CD14-positive monocyte (primary cell): ENCODE results near the gene HIVEP3. TPM values are rescaled to one million over a fixed set of nuclear protein-coding genes. Genes with fewer than 3 reads are reported as not detected.

ENCODE experiments used
- DNase-seq, 3 donors: peaks; one replicate each; pipeline ENCODE4 v3.0.0-alpha.2; 2011 to 2022
- H2AFZ ChIP-seq: 2 replicates; pipeline ENCODE4 v1.6.0; 2012; ENCODE audit warnings: mild to moderate bottlenecking, low read depth, low read length, inconsistent platforms; ENCODE audit not compliant: insufficient read depth, poor library complexity, severe bottlenecking
- H3K27ac ChIP-seq, 2 donors: 1 replicate in 1 of 2; 2 replicates in 1 of 2; pipeline ENCODE4 v1.5.1; 2012 to 2013; ENCODE audit warnings: low read length in 2 of 2, control low read depth in 1 of 2, inconsistent platforms in 1 of 2, low read depth in 1 of 2, mild to moderate bottlenecking in 1 of 2
- H3K27me3 ChIP-seq, 2 donors: one replicate each; pipeline versions ENCODE4 v1.6.0 to v1.6.1; 2011 to 2013; ENCODE audit warnings: low read length in 2 of 2; ENCODE audit not compliant: control insufficient read depth in 2 of 2, insufficient read depth in 2 of 2
- H3K36me3 ChIP-seq, 2 donors: replicated peaks in 1 of 2; 1 replicate in 1 of 2; 2 replicates in 1 of 2; pipeline versions ENCODE4 v1.5.1 to v1.6.1; 2012 to 2013; ENCODE audit warnings: low read length in 2 of 2, control low read depth in 1 of 2, inconsistent platforms in 1 of 2, mild to moderate bottlenecking in 1 of 2; ENCODE audit not compliant: insufficient read depth in 2 of 2, control insufficient read depth in 1 of 2
- H3K4me1 ChIP-seq, 2 donors: 1 replicate in 1 of 2; 2 replicates in 1 of 2; pipeline versions ENCODE4 v1.5.1 to v1.6.1; 2012 to 2013; ENCODE audit warnings: low read length in 2 of 2, control low read depth in 1 of 2, inconsistent platforms in 1 of 2, mild to moderate bottlenecking in 1 of 2, moderate library complexity in 1 of 2; ENCODE audit not compliant: insufficient read depth in 2 of 2, control insufficient read depth in 1 of 2
- H3K4me2 ChIP-seq: replicated peaks from 2 replicates; pipeline ENCODE3; 2012; ENCODE audit warnings: low read length, moderate library complexity, mild to moderate bottlenecking; ENCODE audit not compliant: poor library complexity, severe bottlenecking; ENCODE audit errors: extremely low read depth
- H3K4me3 ChIP-seq, 3 experiments: fragments of 200-600 bp in 1 of 3; sonication (generic) in 1 of 3; replicated peaks in 1 of 3; 1 replicate in 2 of 3; 2 replicates in 1 of 3; pipeline ENCODE4 v1.5.1; 2011 to 2013; ENCODE audit warnings: low read length in 3 of 3, mild to moderate bottlenecking in 3 of 3, control low read depth in 2 of 3, low read depth in 2 of 3, inconsistent platforms in 1 of 3, moderate library complexity in 1 of 3
- H3K79me2 ChIP-seq: 2 replicates; pipeline ENCODE4 v1.6.0; 2012; ENCODE audit warnings: mild to moderate bottlenecking, control low read depth, inconsistent platforms, low read length, moderate library complexity; ENCODE audit not compliant: insufficient read depth
- H3K9ac ChIP-seq: 2 replicates; pipeline ENCODE4 v1.6.0; 2017; ENCODE audit warnings: low read length, mild to moderate bottlenecking; ENCODE audit not compliant: insufficient read depth, poor library complexity, severe bottlenecking
- H3K9me3 ChIP-seq, 2 donors: replicated peaks in 1 of 2; 1 replicate in 1 of 2; 2 replicates in 1 of 2; pipeline versions ENCODE4 v1.5.1 to v1.6.1; 2012 to 2013; ENCODE audit warnings: low read length in 2 of 2, control low read depth in 1 of 2; ENCODE audit not compliant: control insufficient read depth in 1 of 2, insufficient read depth in 1 of 2
- H4K20me1 ChIP-seq: 2 replicates; pipeline ENCODE4 v1.6.0; 2012; ENCODE audit warnings: mild to moderate bottlenecking, low read length, control low read depth, moderate library complexity; ENCODE audit not compliant: insufficient read depth
- H3K27ac Mint-ChIP-seq, 7 donors: one replicate each; pipeline ENCODE4 v1.8.0; 2020; ENCODE audit warnings: mild to moderate bottlenecking in 7 of 7, mixed read lengths in 7 of 7, moderate library complexity in 6 of 7, inconsistent platforms in 2 of 7
- H3K27me3 Mint-ChIP-seq, 3 donors: one replicate each; pipeline ENCODE4 v1.8.0; 2021 to 2022; ENCODE audit warnings: low read depth in 3 of 3, mild to moderate bottlenecking in 3 of 3, mixed read lengths in 3 of 3, moderate library complexity in 3 of 3, inconsistent platforms in 1 of 3
- H3K36me3 Mint-ChIP-seq, 2 donors: one replicate each; pipeline ENCODE4 v1.8.0; 2020; ENCODE audit warnings: mixed read lengths in 2 of 2, inconsistent platforms in 1 of 2, mild to moderate bottlenecking in 1 of 2
- H3K4me1 Mint-ChIP-seq: one replicate; pipeline ENCODE4 v1.8.0; 2020; ENCODE audit warnings: mild to moderate bottlenecking, mixed read lengths
- H3K4me3 Mint-ChIP-seq, 2 donors: one replicate each; pipeline ENCODE4 v1.8.0; 2020; ENCODE audit warnings: mild to moderate bottlenecking in 2 of 2, mixed read lengths in 2 of 2, moderate library complexity in 1 of 2
- H3K9me3 Mint-ChIP-seq, 7 donors: one replicate each; pipeline ENCODE4 v1.8.0; 2020 to 2022; ENCODE audit warnings: mixed read lengths in 7 of 7, mild to moderate bottlenecking in 6 of 7, moderate library complexity in 6 of 7, inconsistent platforms in 2 of 7
- CTCF ChIP-seq: fragments of 200-600 bp; IDR thresholded peaks from one replicate; pipeline ENCODE4 v1.8.0; 2022; ENCODE audit warnings: antibody characterized with exemption, mild to moderate bottlenecking
- WGBS: methylation state at CpG from one replicate; pipeline ENCODE4 v1.1.5; 2013; ENCODE audit warnings: missing lambda C conversion rate; ENCODE audit not compliant: insufficient coverage; 5-methylcytosine and 5-hydroxymethylcytosine counted together
- intact Hi-C, 2 donors: fragments of 100-400 bp; cut with micrococcal nuclease; formaldehyde crosslinking; loops; one replicate each; pipeline versions ENCODE4 v1.15.0 to v1.15.1; 2023
- polyA plus RNA-seq, 3 donors: library from polyadenylated mRNA; depleted of rRNA in 1 of 3; unstranded in 2 of 3; stranded (reverse) in 1 of 3; fragments of 300-500 nt in 2 of 3; fragments of >200 nt in 1 of 3; fragmentation: Illumina TruSeq in 2 of 3; gene quantifications; 1 replicate in 2 of 3; 2 replicates in 1 of 3; pipeline ENCODE4 v1.2.3, GENCODE V29; 2012 to 2021

The HIVEP3 gene
- polyA plus RNA-seq, 3 donors: 1.2 to 3.7 (median 1.8) TPM

GRCh38 chr1:41645062-41645461 lies 273.7 kb downstream of the HIVEP3 start:
- no peak overlapping the region for H3K4me3 ChIP-seq
- peaks cover 98% of the 10 kb centered on the region for H4K20me1 ChIP-seq
- no peak overlapping the region for H3K4me2 ChIP-seq
- peaks cover 0 to 1% (median 0%) of the 10 kb centered on the region in 3 donors for H3K27me3 Mint-ChIP-seq
- H2AFZ ChIP-seq: no peak overlapping the region
- no peaks in the 10 kb centered on the region for H3K27me3 ChIP-seq
- peaks cover 25% of the 10 kb centered on the region for H3K4me1 Mint-ChIP-seq
- DNase-seq: no peak
- no peak overlapping the region for H3K4me3 Mint-ChIP-seq
- WGBS: 100% methylated on average over 1 of the region's 2 CpGs
- H3K27ac Mint-ChIP-seq: peak overlapping the region in 2 of 7 donors; percentile 58 to 59
- intact Hi-C loops: no loop called here
- H3K4me1 ChIP-seq: peaks cover 9 to 11% of the 10 kb centered on the region in 2 donors
- H3K9ac ChIP-seq: no peak overlapping the region
- peaks cover 0 to 11% of the 10 kb centered on the region in 2 donors for H3K36me3 ChIP-seq
- no peaks in the 10 kb centered on the region for H3K9me3 ChIP-seq
- H3K27ac ChIP-seq: no peak overlapping the region
- peaks cover 9 to 18% of the 10 kb centered on the region in 2 donors for H3K36me3 Mint-ChIP-seq
- H3K9me3 Mint-ChIP-seq: peaks cover 0 to 3% (median 0%) of the 10 kb centered on the region in 7 donors
- peaks cover 27% of the 10 kb centered on the region for H3K79me2 ChIP-seq
- TF ChIP-seq CTCF: no peak

- Mint-ChIP-seq H3K4me1 (peaks cover 20% of the 10 kb centered on the region), H3K4me3 (no peak overlapping the region), H3K27ac (no peak overlapping the region), H3K36me3 (peaks cover 6 to 13% of the 10 kb centered on the region in 2 donors), H3K27me3 (peaks cover 0 to 4% (median 1%) of the 10 kb centered on the region in 3 donors), H3K9me3 (no peaks in the 10 kb centered on the region)
- no peak overlapping the region for H3K27ac ChIP-seq
- H3K9ac ChIP-seq: no peak overlapping the region
- peaks cover 12% of the 10 kb centered on the region for H3K79me2 ChIP-seq
- H3K4me2 ChIP-seq: no peak overlapping the region
- no peak for TF ChIP-seq CTCF
- H4K20me1 ChIP-seq: peaks cover 98% of the 10 kb centered on the region
- intact Hi-C loops: no loop called here
- WGBS: over 99% methylated on average over 9 of the region's 13 CpGs
- H3K36me3 ChIP-seq: peaks cover 0 to 11% of the 10 kb centered on the region in 2 donors
- no peak overlapping the region for H3K4me3 ChIP-seq
- no peaks in the 10 kb centered on the region for H3K27me3 ChIP-seq
- DNase-seq: no peak
- H2AFZ ChIP-seq: no peak overlapping the region
- no peaks in the 10 kb centered on the region for H3K4me1 ChIP-seq
- no peaks in the 10 kb centered on the region for H3K9me3 ChIP-seq
These were observed 275.6 kb downstream of the HIVEP3 start for GRCh38 chr1:41642922-41643821.
